Spleen (tissue), 11 donors: ENCODE results near the gene VIPAS39. TPM values are rescaled to one million over a fixed set of nuclear protein-coding genes. Genes with fewer than 3 reads are reported as not detected.
A peak's percentile ranks its signal among the peaks of the same experiment; 100 is the strongest.

Experiments used
- DNase-seq: peaks from one replicate; pipeline ENCODE4 v3.0.0-alpha.2; 2020
- H3K27ac ChIP-seq, 8 donors: fragments of 200-600 bp; sonication (generic) in 7 of 8; 1 replicate in 4 of 8; 2 replicates in 4 of 8; pipeline versions ENCODE4 v1.5.0 to v1.8.0; 2016 to 2021; ENCODE audit warnings: inconsistent platforms in 4 of 8, mild to moderate bottlenecking in 4 of 8, moderate library complexity in 1 of 8
- H3K27me3 ChIP-seq, 7 donors: fragments of 200-600 bp; sonication (generic) in 6 of 7; replicated peaks in 1 of 7; 1 replicate in 4 of 7; 2 replicates in 3 of 7; pipeline versions ENCODE4 v1.5.0 to v1.8.0; 2016 to 2021; ENCODE audit warnings: inconsistent platforms in 3 of 7, mild to moderate bottlenecking in 1 of 7
- H3K36me3 ChIP-seq, 6 donors: fragments of 200-600 bp; sonication (generic) in 5 of 6; 1 replicate in 4 of 6; 2 replicates in 2 of 6; pipeline versions ENCODE4 v1.5.0 to v1.8.0; 2016 to 2021; ENCODE audit warnings: inconsistent platforms in 2 of 6
- H3K4me1 ChIP-seq, 6 donors: fragments of 200-600 bp; sonication (generic) in 5 of 6; 1 replicate in 3 of 6; 2 replicates in 3 of 6; pipeline versions ENCODE4 v1.5.0 to v1.8.0; 2016 to 2021; ENCODE audit warnings: inconsistent platforms in 3 of 6
- H3K4me3 ChIP-seq, 8 donors: fragments of 200-600 bp; sonication (generic) in 7 of 8; 1 replicate in 4 of 8; 2 replicates in 4 of 8; pipeline versions ENCODE4 v1.5.0 to v1.8.0; 2016 to 2021; ENCODE audit warnings: inconsistent platforms in 4 of 8, mild to moderate bottlenecking in 4 of 8, moderate library complexity in 2 of 8
- H3K9me3 ChIP-seq, 8 donors: fragments of 200-600 bp; sonication (generic) in 7 of 8; 1 replicate in 4 of 8; 2 replicates in 4 of 8; pipeline versions ENCODE4 v1.5.0 to v1.8.0; 2016 to 2021; ENCODE audit warnings: inconsistent platforms in 4 of 8
- POLR2A ChIP-seq, 3 donors: fragments of 450-650 bp; IDR thresholded peaks; one replicate each; pipeline ENCODE4 v1.5.1; 2017; ENCODE audit warnings: antibody characterized with exemption in 3 of 3, mild to moderate bottlenecking in 1 of 3
- POLR2AphosphoS5 ChIP-seq, 3 donors: sonication (generic); formaldehyde crosslinking; IDR thresholded peaks; one replicate each; pipeline ENCODE4 v1.5.1; 2017; ENCODE audit warnings: antibody characterized with exemption in 3 of 3
- WGBS, 5 donors: extraction: QIAGEN DNeasy Blood & Tissue Kit in 3 of 5; methylation state at CpG; one replicate each; pipeline versions ENCODE4 v1.1.5 to v1.1.7; 2013 to 2018; 5-methylcytosine and 5-hydroxymethylcytosine counted together
- intact Hi-C: fragments of 100-400 bp; cut with DNase I; formaldehyde crosslinking; loops from one replicate; pipeline ENCODE4 v1.15.0; 2023; ENCODE audit warnings: low total_unique reads
- polyA plus RNA-seq, 3 donors: library from polyadenylated mRNA; stranded (reverse); fragments of 200-250 nt; gene quantifications; one replicate each; pipeline ENCODE4 v1.2.1, GENCODE V29; 2013
- total RNA-seq, 7 donors: library from RNA; depleted of rRNA in 3 of 7; stranded (reverse); fragments of >200 nt in 3 of 7; fragmentation: NEBNext Ultra II Directional in 4 of 7; extraction: Animal tissue kit (Norgen Biotek cat#: 25700) in 4 of 7; gene quantifications; one replicate each; pipeline versions ENCODE4 v1.1.0 to v1.2.1, GENCODE V29; 2016 to 2021
- TF ChIP-seq, protein P1 (sequence below), 11 experiments: fragments of 200-600 bp in 7 of 11; fragments of 450-650 bp in 4 of 11; sonication (generic) in 4 of 11; IDR thresholded peaks in 8 of 11; conservative IDR thresholded peaks in 3 of 11; 1 replicate in 7 of 11; 2 replicates in 4 of 11; pipeline versions ENCODE4 v1.4.0 to v1.8.0; 2016 to 2021; ENCODE audit warnings: antibody characterized with exemption in 11 of 11, inconsistent platforms in 4 of 11, mild to moderate bottlenecking in 1 of 11
- donor health status: healthy with polysubstance abuse.
- donor health status: DM: no; HTN: no; CAD: no; lungs with moderate emphysema.
- donor health status: DM: no; HTN: no; CAD: no.
- donor health status: Bipolar disorder and iron deficiency.
- donor health status: healthy.
- donor health status: DM: no; HTN: no; CAD: no.
- donor health status: DM: yes; HTN: yes; CAD: no.

VIPAS39 gene
- total and polyA plus RNA-seq, 10 donors: 9.8 to 24.3 (median 17.1) TPM

DNA sequence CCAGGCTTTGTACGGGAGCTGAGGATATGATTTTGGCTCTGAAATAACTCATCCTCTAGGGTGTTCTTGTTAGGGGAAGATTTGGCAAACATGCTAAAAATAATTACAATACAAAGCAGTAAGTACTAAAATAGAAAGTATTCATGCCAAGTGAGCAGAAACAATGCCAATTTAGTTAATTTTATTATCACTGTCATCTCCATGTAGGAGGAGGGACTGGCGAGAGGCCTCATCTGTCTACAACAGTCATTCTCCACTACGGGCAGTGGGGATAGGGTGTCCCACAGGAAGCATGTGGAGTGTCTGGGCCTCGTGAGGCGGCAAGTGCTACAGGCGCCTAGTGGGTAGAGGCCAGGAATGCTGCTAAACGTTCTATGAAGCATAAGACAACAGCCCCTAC, 37.9 kb upstream of the VIPAS39 start:
- TF ChIP-seq POLR2A (IDR thresholded peaks at IDR 0.05) (no peak), POLR2AphosphoS5 (IDR thresholded peaks at IDR 0.05) (no peak)
- TF ChIP-seq, protein P1, sequence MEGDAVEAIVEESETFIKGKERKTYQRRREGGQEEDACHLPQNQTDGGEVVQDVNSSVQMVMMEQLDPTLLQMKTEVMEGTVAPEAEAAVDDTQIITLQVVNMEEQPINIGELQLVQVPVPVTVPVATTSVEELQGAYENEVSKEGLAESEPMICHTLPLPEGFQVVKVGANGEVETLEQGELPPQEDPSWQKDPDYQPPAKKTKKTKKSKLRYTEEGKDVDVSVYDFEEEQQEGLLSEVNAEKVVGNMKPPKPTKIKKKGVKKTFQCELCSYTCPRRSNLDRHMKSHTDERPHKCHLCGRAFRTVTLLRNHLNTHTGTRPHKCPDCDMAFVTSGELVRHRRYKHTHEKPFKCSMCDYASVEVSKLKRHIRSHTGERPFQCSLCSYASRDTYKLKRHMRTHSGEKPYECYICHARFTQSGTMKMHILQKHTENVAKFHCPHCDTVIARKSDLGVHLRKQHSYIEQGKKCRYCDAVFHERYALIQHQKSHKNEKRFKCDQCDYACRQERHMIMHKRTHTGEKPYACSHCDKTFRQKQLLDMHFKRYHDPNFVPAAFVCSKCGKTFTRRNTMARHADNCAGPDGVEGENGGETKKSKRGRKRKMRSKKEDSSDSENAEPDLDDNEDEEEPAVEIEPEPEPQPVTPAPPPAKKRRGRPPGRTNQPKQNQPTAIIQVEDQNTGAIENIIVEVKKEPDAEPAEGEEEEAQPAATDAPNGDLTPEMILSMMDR (IDR thresholded peaks at IDR 0.05 in 8 of 11, conservative IDR thresholded peaks at IDR 0.05 in 3 of 11): no peak
- no peak overlapping the region for H3K4me3 ChIP-seq
- H3K27me3 ChIP-seq: peaks cover 4 to 50% (median 26%) of the 10 kb centered on the region in 7 donors
- intact Hi-C loops: no loop called here
- no peaks in the 10 kb centered on the region for H3K9me3 ChIP-seq
- no peaks in the 10 kb centered on the region for H3K36me3 ChIP-seq
- 51 to 64% (median 57%) methylated on average over 7 of the region's 7 CpGs for WGBS, 5 donors
- DNase-seq: no peak
- H3K4me1 ChIP-seq: peaks cover 6 to 22% (median 19%) of the 10 kb centered on the region in 6 donors
- H3K27ac ChIP-seq: no peak overlapping the region

DNA sequence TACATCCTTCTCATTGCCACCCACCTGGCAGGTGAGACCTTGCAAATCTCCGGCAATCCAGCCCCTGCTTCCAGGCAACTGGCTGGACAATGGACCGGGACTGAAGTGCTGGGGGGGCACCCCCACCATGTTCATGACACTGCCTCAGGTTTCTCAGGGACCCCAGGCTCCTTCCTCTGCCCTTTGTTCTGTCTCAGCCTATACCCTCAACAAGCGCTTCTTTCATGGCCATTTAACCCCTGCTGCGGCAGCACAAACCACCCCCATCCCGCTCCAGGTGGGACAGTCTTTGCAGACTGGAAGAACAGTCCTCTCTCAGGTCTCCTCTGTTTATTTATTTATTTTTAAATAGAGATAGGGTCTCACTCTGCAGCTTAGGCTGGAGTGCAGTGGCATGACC, 33.7 kb upstream of the VIPAS39 start:
- no peak for DNase-seq
- intact Hi-C loops: no loop called here
- Histone ChIP-seq H3K9me3 (no peaks in the 10 kb centered on the region), H3K36me3 (no peaks in the 10 kb centered on the region), H3K4me1 (no peaks in the 10 kb centered on the region), H3K27me3 (peaks cover 0 to 7% (median 0%) of the 10 kb centered on the region in 7 donors), H3K4me3 (no peak overlapping the region), H3K27ac (no peak overlapping the region)
- 90 to 95% (median 94%) methylated on average over 5 of the region's 5 CpGs for WGBS, 5 donors
- TF ChIP-seq POLR2A (IDR thresholded peaks at IDR 0.05) (no peak), POLR2AphosphoS5 (IDR thresholded peaks at IDR 0.05) (no peak)
- TF ChIP-seq, protein P1 (IDR thresholded peaks at IDR 0.05 in 8 of 11, conservative IDR thresholded peaks at IDR 0.05 in 3 of 11): no peak

DNA sequence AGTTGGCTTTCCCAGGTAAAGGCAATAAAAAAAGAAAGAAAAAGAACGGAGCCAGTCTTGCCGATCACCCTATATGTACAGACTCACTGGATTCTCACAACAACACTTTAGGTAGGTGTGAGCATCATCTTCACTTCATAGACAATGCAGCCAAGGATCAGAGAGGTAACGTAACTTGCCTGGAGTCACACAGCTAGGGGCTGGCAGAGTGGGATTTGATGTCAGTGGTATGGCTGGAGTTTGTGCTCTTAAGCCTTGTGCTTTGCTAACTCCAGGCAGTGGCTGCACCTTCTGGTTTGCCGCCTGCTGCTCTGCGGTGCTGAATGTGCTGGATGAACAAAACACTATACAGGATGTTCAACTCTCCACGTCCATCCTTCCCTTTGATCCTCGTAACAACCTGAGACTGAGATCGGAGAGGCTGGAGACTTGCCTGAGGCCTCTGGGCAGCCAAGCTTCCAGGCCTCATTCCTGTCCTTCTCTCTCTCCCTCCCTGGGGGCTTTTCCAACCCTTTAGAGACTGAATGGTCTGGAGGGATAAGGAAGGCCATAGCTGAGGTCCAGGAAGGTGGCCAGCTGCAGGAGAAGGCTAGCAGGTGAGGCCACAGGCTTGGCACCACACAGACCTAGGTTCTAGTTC, 33.1 kb upstream of the VIPAS39 start:
- peaks cover 0 to under 1% (median 0%) of the 10 kb centered on the region in 7 donors for H3K27me3 ChIP-seq
- H3K9me3 ChIP-seq: no peaks in the 10 kb centered on the region
- WGBS, 5 donors: 84 to 92% (median 89%) methylated on average over 8 of the region's 8 CpGs
- H3K4me3 ChIP-seq: no peak overlapping the region
- no peak overlapping the region for H3K27ac ChIP-seq
- H3K36me3 ChIP-seq: no peaks in the 10 kb centered on the region
- intact Hi-C loops: no loop called here
- no peaks in the 10 kb centered on the region for H3K4me1 ChIP-seq
- peak; percentile 25 for DNase-seq
- TF ChIP-seq POLR2A (IDR thresholded peaks at IDR 0.05): no peak
- TF ChIP-seq, protein P1 (IDR thresholded peaks at IDR 0.05 in 8 of 11, conservative IDR thresholded peaks at IDR 0.05 in 3 of 11): no peak
- no peak for TF ChIP-seq POLR2AphosphoS5 (IDR thresholded peaks at IDR 0.05)

DNA sequence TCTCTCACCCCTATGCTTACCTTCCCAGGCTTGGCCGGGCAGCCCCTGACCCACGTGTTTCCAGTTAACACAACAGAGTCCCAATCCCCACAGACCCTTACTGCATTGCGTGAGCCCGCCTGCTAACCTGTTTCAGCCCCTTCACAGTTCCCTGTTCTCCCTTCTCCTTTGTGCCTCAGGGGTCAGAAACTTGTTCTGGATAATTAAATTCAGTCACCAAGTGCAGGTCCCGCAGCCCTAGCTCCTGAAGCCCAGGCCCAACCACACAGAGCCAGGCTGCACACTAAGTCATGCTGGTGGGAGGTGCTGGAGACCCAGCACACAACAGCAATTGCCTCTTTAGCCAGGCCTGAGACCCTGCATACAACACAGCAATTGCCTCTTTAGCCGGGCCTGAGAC, 31.6 kb upstream of the VIPAS39 start:
- WGBS, 5 donors: 88 to 96% (median 89%) methylated on average over 6 of the region's 6 CpGs
- DNase-seq: peak; percentile 23

More for the DNA sequence above, 31.6 kb upstream of the VIPAS39 start:
- no peaks in the 10 kb centered on the region for H3K9me3 ChIP-seq
- intact Hi-C loops: no loop called here
- H3K4me3 ChIP-seq: no peak overlapping the region
- no peaks in the 10 kb centered on the region for H3K4me1 ChIP-seq
- no peak for TF ChIP-seq POLR2AphosphoS5 (IDR thresholded peaks at IDR 0.05)
- TF ChIP-seq POLR2A (IDR thresholded peaks at IDR 0.05): no peak
- TF ChIP-seq, protein P1 (IDR thresholded peaks at IDR 0.05 in 8 of 11, conservative IDR thresholded peaks at IDR 0.05 in 3 of 11): no peak
- H3K27me3 ChIP-seq: no peaks in the 10 kb centered on the region
- H3K36me3 ChIP-seq: no peaks in the 10 kb centered on the region
- no peak overlapping the region for H3K27ac ChIP-seq
